GM21390 (cell line): ENCODE measurements around the gene CENPE.
"Not testable (repeated sequence)": the region's sequence is repeated elsewhere in the genome, so short reads cannot be mapped to it uniquely, and the experiment has no call there.

Experiments
- ATAC-seq: cut with Tn5 transposase; IDR thresholded peaks from one replicate; pipeline ENCODE4 v1.9.1; 2021; ENCODE audit not compliant: unreplicated experiment

CENPE gene, protein sequence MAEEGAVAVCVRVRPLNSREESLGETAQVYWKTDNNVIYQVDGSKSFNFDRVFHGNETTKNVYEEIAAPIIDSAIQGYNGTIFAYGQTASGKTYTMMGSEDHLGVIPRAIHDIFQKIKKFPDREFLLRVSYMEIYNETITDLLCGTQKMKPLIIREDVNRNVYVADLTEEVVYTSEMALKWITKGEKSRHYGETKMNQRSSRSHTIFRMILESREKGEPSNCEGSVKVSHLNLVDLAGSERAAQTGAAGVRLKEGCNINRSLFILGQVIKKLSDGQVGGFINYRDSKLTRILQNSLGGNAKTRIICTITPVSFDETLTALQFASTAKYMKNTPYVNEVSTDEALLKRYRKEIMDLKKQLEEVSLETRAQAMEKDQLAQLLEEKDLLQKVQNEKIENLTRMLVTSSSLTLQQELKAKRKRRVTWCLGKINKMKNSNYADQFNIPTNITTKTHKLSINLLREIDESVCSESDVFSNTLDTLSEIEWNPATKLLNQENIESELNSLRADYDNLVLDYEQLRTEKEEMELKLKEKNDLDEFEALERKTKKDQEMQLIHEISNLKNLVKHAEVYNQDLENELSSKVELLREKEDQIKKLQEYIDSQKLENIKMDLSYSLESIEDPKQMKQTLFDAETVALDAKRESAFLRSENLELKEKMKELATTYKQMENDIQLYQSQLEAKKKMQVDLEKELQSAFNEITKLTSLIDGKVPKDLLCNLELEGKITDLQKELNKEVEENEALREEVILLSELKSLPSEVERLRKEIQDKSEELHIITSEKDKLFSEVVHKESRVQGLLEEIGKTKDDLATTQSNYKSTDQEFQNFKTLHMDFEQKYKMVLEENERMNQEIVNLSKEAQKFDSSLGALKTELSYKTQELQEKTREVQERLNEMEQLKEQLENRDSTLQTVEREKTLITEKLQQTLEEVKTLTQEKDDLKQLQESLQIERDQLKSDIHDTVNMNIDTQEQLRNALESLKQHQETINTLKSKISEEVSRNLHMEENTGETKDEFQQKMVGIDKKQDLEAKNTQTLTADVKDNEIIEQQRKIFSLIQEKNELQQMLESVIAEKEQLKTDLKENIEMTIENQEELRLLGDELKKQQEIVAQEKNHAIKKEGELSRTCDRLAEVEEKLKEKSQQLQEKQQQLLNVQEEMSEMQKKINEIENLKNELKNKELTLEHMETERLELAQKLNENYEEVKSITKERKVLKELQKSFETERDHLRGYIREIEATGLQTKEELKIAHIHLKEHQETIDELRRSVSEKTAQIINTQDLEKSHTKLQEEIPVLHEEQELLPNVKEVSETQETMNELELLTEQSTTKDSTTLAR (N-terminal part only)

DNA sequence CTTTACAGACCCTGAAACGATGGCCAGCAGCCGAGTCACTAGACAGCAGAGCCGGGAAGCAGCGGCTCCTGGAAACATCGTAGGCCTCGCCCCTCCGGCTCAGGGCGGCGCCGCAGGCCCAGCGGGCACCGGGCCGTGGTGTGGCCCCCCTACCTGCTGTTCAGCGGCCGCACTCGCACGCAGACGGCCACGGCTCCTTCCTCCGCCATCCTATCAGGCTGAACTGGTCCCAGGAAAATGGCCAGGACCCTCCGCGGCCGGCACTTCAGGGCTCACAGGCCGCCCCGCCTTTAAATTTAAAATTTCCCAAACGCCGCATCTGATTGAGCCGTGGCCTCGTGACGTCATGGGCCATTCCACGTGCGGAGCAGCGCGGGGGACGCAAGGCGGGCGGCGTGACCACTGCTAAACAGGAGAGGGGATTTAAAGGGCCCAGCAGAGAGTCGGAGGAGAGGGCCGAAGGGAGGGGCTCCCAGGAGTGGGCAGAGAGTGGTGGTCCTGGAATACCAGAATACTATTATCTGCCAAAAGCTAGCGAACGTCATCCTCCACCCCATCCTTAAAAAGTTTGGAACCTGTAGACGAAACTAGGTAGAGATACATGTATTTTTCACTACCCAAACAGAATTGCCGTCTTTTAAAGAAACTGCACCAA is at the start of gene CENPE:
Gene CENPE, minus strand, starts transcription at position 233 of the 655 bp plus-strand sequence. Its CDS starts 24 bp downstream, at position 209.
- peak; percentile 94 for ATAC-seq

DNA sequence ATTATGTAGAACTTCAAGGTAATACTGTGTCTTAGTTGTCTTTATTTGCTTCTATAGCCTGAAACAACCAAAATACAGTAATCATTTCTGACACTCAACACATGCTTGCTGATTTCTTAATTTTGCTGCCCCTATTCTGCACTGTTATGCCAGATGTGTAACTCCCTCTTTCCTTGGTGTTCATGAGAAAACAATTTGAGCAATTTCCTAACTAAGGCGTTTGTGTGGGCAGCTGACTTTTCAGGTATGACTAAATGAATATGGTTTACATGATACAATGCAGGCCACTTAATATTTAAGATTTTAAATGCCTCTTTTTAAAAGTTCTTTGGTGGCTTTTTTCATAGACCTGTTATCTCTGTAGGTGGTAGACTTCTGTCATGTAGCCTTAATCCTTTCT is 46.1 kb upstream of the CENPE start:
- no peak for ATAC-seq

DNA sequence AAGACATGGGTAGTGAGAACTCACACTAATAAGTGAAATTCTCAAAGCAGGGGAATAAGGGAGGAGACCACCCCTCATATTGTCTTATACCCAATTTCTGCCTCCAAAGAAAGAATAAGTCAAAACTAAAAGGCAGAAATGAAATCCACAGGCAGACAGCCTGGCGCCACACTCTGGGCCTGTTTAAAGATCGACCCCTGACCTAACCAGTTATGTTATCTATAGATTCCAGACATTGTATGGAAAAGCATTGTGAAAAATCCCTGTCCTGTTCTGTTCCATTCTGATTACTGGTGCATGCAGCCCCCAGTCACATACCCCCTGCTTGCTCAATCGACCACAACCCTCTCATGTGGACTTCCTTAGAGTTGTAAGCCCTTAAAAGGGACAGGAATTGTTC is 32.8 kb upstream of the CENPE start:
- ATAC-seq, result not testable (repeated sequence)

DNA sequence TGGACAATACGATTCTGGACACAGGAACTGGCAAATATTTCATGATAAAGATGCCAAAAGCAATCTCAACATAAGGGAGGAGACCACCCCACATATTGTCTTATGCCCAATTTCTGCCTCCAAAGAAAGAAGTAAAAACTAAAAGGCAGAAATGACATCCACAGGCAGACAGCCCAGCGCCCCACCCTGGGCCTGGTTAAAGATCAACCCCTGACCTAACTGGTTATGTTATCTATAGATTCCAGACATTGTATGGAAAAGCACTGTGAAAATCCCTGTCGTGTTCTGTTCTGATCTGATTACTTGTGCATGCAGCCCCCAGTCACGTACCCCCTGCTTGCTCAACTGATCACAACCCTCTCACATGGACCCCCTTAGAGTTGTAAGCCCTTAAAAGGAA is 25.4 kb upstream of the CENPE start:
- ATAC-seq, result not testable (repeated sequence)

DNA sequence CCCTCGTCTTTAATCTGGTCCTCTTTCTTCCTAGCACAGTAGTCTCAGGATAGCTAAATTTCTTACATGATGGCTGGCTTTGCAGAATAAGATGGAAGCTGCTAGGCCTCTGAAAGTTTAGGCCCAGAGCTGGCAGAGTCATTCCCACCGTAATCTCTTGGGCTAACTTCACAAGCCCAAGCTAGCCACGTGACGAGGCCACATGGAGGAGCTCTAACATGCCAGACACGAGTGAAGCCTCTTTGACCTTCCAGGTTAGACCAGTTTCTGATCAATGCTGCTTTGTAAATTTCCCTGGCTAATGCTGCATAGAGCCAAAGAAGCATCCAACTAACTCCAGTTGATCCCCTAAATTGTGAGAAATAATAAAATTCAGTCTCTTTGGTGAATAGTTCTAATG is 9.5 kb upstream of the CENPE start:
- ATAC-seq, result no peak

DNA sequence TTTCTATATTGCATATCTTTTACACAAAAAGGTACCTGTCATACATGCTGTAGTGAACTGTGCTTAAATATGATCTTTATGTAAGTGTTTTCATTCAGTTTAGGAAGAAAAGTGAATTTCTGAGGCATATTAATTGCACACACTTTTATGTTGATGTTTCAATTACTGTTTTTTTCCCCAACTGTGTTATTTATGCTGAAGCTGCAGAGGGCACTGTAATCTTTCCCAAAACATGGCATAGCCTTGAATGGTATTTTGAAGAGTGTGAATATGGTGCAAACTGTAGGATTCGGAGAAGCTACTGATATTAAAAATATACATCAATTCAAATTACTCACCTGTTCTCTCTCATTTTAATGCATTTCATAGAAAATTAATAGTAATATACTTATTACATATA is 6.0 kb upstream of the CENPE start:
- ATAC-seq, result no peak

DNA sequence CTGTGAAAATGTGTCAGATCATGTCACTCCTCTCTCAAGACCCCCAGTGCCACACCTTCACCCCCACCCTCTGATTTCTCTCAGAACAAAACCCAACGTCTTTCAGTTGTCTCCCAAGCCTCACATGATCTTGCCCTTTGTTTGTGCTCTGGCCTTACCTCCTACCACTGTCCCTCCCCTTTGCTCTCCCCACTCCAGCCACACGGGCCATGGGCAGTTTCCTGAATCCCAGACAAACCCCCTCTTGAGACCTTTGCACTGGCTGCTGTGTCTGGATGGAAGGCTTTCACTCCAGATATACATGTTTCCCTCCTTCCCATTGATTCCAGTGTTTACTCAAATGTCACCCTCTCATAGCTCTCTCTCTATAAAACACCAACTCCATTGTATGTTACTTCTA is 3.6 kb upstream of the CENPE start:
- no peak for ATAC-seq

DNA sequence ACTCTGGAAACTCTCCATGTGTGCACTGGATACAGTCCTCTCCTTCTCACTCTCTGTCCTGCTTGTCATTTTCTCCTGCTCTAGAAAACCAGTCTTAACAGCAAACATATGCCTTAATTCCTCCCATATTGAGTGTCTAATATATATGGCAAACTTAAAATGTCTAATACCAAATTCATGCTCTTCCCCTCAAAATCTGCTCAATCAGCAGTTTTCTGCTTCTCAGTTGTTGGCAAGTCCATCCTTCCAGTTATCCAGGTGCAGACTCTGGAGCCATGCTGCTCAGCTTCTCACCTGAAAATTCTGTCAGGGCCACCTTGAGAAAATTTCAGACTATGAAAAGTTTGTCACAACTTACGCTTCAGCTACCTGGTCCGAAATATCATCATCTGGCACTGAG is 3.1 kb upstream of the CENPE start:
- no peak for ATAC-seq

DNA sequence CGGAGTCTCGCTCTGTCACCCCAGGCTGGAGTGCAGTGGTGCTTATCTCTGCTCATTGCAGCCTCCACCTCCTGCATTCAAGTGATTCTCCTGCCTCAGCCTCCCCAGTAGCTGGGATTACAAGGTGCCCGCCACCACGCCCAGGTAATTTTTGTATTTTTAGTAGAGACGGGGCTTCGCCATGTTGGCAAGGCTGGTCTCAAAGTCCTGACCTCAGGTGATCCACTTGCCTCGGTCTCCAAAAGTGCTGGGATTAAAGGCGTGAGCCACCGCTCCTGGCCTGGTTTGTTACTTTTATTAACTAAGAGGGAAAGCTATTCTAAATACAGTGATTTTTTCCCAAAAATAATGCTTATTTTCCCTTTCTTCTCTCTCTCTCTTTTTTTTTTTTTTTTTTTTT is 866 bp upstream of the CENPE start:
- no peak for ATAC-seq

DNA sequence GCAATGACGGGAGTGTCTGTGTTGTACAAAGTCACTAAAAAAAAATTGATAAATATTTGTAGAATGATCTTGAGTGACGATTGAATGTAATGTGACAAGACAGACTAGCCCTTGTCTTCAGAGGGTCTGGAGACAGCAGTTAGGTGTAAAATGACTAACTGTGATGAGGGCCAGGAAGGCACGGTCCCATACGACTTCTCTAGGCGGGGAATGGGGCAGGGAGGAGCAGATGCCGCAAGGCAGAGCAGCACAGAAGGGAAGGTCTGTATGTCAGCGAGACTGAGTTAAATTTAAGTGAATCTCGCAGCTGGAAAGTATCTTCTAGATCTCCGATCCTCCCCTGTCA is 405 bp downstream of the CENPE start:
- ATAC-seq, result peak; percentile 49

DNA sequence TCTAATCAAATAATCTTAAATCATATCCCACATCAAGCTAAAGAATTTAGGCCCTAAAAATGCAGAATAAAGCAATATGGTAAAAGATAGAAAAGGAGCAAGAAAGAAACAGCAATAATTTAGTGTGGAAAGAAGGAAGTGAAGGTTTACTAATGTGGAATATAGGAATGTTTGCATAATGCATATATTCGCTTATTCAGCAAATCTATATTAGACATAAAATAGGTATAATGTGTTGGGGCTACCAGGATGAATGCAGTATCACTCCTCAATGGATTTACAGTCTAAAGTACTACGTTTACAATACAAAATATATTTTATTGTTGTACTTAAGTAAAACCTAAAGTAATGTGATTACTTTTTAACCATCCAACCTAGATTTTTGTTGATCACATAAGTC is 4.7 kb downstream of the CENPE start:
- ATAC-seq, result no peak

DNA sequence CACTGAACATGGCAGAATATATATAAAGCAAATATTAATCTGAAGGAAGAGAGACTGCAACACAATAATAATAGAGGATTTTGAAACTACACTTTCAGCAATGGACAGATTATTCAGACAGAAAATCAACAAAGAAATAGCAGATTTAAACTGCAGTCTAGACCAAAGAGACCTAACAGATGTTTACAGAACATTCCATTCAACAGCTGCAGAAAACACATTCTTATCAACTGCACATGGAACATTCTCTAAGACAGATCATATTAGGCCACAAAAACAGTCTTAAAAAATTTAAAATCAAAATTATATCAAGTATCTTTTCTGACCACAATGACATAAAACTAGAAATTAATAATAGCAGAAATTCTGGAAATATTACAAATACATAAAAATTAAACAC is 27.1 kb downstream of the CENPE start:
- ATAC-seq, result no peak

DNA sequence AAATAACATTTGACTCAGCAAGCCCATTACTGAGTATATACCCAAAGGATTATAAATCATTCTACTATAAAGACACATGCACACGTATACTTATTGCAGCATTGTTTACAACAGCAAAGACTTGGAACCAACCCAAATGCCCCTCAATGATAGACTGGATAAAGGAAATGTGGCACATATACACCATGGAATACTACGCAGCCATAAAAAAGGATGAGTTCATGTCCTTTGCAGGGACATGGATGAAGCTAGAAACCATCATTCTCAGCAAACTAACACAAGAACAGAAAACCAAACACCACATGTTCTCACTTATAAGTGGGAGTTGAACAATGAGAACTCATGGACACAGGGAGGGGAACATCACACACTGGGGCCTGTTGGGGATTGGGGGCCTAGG is 28.4 kb downstream of the CENPE start:
- not testable (repeated sequence) for ATAC-seq

DNA sequence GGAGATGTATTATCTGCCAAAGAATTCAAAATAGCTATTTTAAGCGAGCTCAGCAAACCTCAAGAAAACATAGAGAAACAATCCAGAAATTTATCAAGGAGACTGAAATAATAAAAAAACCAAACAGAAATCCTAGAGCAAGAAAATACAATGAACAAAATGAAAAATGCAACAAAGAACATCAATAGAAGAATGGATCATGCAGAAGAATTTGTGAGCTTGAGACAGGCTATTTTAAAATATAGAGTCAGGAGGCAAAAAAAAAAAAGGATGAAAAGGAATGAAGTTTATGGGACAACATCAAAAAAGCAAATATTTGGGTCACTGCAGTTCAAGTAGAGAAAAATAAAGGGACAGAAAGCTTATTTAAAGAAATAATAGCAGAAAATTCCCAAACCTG is 29.1 kb downstream of the CENPE start:
- ATAC-seq, result no peak

DNA sequence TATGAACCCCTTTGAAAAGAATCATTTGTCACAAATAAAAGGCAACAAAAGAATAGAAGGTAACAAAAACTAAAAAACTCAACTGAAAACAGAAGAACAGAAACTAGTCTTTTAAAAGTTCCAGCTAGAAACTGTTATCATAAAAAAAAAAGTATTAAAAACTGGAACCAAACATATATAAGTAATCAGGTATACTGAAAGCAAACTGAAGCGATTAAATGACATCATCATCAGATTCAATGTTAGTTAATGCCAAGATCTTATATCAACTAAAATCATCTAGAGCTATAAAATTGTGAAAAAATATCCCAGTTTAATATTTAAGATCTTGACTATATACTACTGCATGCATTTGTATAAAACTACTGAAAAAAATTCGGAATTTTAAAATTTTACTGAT is 36.0 kb downstream of the CENPE start:
- no peak for ATAC-seq

DNA sequence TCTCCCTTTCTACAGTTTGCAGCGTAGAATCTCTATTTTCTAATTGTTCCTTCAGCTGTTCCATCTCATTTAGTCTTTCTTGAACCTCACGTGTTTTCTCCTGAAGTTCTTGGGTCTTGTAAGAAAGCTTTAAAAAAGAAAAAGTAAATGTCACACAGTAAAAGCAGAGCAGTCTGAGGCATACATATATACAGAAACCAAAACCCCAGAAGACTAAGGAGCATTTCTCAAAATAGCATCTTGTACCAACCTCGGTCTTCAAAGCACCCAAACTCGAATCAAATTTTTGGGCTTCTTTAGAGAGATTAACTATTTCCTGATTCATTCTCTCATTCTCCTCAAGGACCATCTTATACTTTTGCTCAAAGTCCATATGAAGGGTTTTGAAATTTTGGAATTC is 39.4 kb downstream of the CENPE start:
- ATAC-seq, result no peak

DNA sequence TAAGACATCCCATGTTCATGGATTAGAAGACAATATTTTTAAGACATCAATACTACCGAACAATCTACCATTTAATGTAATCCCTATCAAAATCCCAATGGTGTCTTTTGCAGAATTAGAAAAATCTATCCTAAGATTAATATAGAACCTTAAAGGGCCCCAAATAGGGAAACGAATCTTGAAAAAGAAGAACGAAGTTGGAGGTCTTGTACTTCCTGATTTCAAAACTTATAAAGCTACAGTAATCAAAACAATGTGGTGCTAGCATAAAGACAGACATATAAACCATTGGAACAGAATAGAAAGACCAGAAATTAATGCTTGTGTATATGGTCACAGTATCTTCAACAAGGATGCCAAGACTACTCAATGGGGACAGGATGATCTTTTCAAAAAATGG is 42.0 kb downstream of the CENPE start:
- ATAC-seq, result no peak

DNA sequence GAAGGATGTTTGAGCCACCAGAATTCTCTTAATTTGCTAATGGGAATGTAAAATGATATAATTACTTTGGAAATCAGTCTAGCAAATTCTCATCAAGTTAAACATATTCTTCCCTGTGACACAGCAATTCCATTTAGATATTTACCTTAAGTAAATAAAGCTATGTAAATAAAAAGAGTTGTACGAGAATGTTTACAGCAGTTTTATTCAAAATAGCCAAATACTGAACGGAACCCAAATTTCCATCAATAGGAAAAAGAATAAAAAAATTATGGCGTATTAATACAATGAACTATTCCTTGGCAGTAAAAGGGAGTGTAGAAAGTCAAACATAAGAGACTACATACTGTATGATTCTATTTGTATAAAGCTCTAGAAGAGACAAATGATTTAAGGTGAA is 45.8 kb downstream of the CENPE start:
- no peak for ATAC-seq

DNA sequence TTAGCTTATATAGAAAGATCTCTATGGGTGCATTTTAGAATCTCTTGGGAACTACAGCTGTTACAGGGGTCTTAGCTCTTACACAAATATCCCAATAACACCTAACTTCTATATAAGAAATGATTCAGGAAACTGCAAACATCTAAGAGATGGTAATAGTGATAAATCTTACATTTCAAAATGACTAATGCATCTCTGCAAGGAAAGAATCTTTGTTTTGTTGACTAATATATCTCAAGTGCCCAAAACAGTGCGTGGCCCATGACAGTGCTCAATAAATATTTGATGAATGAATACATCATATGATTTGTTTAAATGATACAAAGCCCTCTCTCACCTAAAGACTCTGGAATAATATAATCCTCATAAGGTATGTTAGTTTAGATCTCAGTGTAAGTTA is 47.5 kb downstream of the CENPE start:
- ATAC-seq, result no peak

DNA sequence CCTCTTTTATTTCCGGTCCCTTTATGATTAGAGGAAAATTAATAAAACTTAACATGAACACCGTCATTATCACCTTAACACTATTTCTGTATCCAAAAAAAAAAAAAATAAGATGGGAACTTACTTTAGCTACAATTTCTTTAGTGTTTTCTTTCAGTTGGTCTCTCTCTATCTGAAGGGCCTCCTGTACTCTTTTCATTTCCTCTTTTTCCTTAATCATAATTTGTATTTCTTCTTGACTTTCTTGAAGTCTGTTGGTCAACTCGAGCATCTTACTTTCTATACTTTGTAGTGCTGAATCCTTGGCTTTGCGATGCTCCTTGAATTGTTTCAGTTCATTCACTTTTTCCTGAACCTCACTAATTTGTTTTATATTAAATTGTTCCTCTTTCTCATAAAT is 53.2 kb downstream of the CENPE start:
- ATAC-seq, result no peak

DNA sequence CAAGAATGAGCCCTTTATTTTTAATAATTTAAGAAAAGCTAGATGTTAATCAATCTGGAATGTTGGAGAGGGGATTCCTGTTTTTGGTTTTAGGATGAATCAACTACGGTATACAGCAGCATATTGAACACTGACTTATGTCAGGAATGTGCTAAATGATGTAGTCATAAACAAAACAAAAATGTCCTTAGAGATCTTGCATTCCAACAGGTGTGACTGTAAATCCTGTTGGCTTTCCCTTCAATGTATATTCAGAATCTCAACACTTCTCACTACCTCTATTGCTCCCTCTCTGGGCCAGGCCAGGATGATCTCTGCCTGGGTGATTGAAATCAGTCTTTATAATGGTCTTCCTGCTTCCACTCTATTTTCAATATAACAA is 60.7 kb downstream of the CENPE start:
- no peak for ATAC-seq
